Stimulated activated CD4-positive, alpha-beta T cell treated with anti-CD3 and anti-CD28 coated beads, Interleukin-4, amount 100 ng/mL, for 24 hours (primary cell): ENCODE data around the gene ZNF701.
"Not testable (repeated sequence)": the region's sequence is repeated elsewhere in the genome, so short reads cannot be mapped to it uniquely, and the experiment has no call there.

Experiments
- DNase-seq: peaks from one replicate; pipeline ENCODE4 v3.0.0-alpha.2; 2020

Gene ZNF701

GRCh38 chr19:52566588-52566987 lies 3.5 kb upstream of the ZNF701 start:
- DNase-seq, result no peak

- no peak for DNase-seq
Measured at GRCh38 chr19:52567921-52568320, 2.2 kb upstream of the ZNF701 start.

- not testable (repeated sequence) for DNase-seq
Measured at GRCh38 chr19:52569638-52569999, 468 bp upstream of the ZNF701 start.

- no peak for DNase-seq
Measured at GRCh38 chr19:52584736-52585440, 14.8 kb downstream of the ZNF701 start.

- DNase-seq, result no peak
Measured at GRCh38 chr19:52585604-52586003, 15.5 kb downstream of the ZNF701 start.

- no peak for DNase-seq
Measured at GRCh38 chr19:52590728-52591127, 20.6 kb downstream of the ZNF701 start.

GRCh38 chr19:52592301-52592700 lies 22.2 kb downstream of the ZNF701 start:
- DNase-seq, result no peak

- DNase-seq, result not testable (repeated sequence)
Measured at GRCh38 chr19:52593441-52593840, 23.4 kb downstream of the ZNF701 start.

GRCh38 chr19:52599241-52599640 lies 29.2 kb downstream of the ZNF701 start:
- no peak for DNase-seq

GRCh38 chr19:52600639-52601024 lies 30.5 kb downstream of the ZNF701 start:
- no peak for DNase-seq

GRCh38 chr19:52601025-52601973 lies 31.2 kb downstream of the ZNF701 start:
- DNase-seq, result peak; percentile 94

GRCh38 chr19:52601974-52602366 lies 31.9 kb downstream of the ZNF701 start:
- not testable (repeated sequence) for DNase-seq

- no peak for DNase-seq
Measured at GRCh38 chr19:52602941-52603340, 32.9 kb downstream of the ZNF701 start.

- DNase-seq, result no peak
Measured at GRCh38 chr19:52603558-52604207, 33.6 kb downstream of the ZNF701 start.

GRCh38 chr19:52613299-52613906 lies 43.3 kb downstream of the ZNF701 start:
- DNase-seq, result no peak

- no peak for DNase-seq
Measured at GRCh38 chr19:52621376-52621775, 51.3 kb downstream of the ZNF701 start.

- DNase-seq, result no peak
Measured at GRCh38 chr19:52622261-52622660, 52.2 kb downstream of the ZNF701 start.

GRCh38 chr19:52626915-52627314 lies 56.8 kb downstream of the ZNF701 start:
- DNase-seq, result no peak

GRCh38 chr19:52627441-52627840 lies 57.4 kb downstream of the ZNF701 start:
- not testable (repeated sequence) for DNase-seq

GRCh38 chr19:52635786-52636570 lies 65.9 kb downstream of the ZNF701 start:
- no peak for DNase-seq
